GM23338 (cell line): ENCODE data around the gene NRP2. TPM values are rescaled to one million over a fixed set of nuclear protein-coding genes. Genes with fewer than 3 reads are reported as not detected.

Source experiments
- ATAC-seq: fragments of 200-7000 bp; cut with Tn5 transposase; 3 replicates; pipeline ENCODE4 v1.9.1; 2020
- DNase-seq: peaks from one replicate; pipeline ENCODE4 v3.0.0-alpha.2; 2015; ENCODE audit warnings: low spot score
- H2AFZ ChIP-seq: fragments of 200-600 bp; sonication (generic); 2 replicates; pipeline ENCODE4 v1.8.0; 2016; ENCODE audit warnings: antibody characterized with exemption, mild to moderate bottlenecking, moderate library complexity
- H3F3A ChIP-seq: fragments of 200-600 bp; sonication (generic); replicated peaks from 2 replicates; pipeline ENCODE4 v1.8.0; 2017; ENCODE audit warnings: antibody characterized with exemption, mixed run types, low read depth
- H3K27ac ChIP-seq: fragments of 200-600 bp; sonication (generic); 2 replicates; pipeline ENCODE4 v1.6.1; 2016; ENCODE audit warnings: low read depth
- H3K27me3 ChIP-seq: fragments of 200-600 bp; sonication (generic); 2 replicates; pipeline ENCODE4 v1.8.0; 2016; ENCODE audit warnings: mild to moderate bottlenecking, mixed run types, moderate library complexity; ENCODE audit not compliant: insufficient read depth
- H3K36me3 ChIP-seq: fragments of 200-600 bp; sonication (generic); 2 replicates; pipeline ENCODE4 v1.8.0; 2016; ENCODE audit warnings: mild to moderate bottlenecking; ENCODE audit not compliant: insufficient read depth
- H3K4me1 ChIP-seq: fragments of 200-600 bp; sonication (generic); 2 replicates; pipeline ENCODE4 v1.8.0; 2016; ENCODE audit warnings: mild to moderate bottlenecking, moderate library complexity; ENCODE audit not compliant: insufficient read depth
- H3K4me2 ChIP-seq: fragments of 200-600 bp; sonication (generic); 2 replicates; pipeline ENCODE4 v1.7.1; 2017; ENCODE audit warnings: mixed run types
- H3K4me3 ChIP-seq: fragments of 200-600 bp; sonication (generic); 2 replicates; pipeline ENCODE4 v1.6.1; 2016; ENCODE audit warnings: mixed run types
- H3K79me2 ChIP-seq: fragments of 200-600 bp; sonication (generic); replicated peaks from 2 replicates; pipeline ENCODE4 v1.8.0; 2017; ENCODE audit warnings: mild to moderate bottlenecking; ENCODE audit not compliant: insufficient read depth
- H3K9me2 ChIP-seq: fragments of 200-600 bp; sonication (generic); 2 replicates; pipeline ENCODE4 v1.8.0; 2017; ENCODE audit not compliant: insufficient read depth
- H4K20me1 ChIP-seq: fragments of 200-600 bp; sonication (generic); replicated peaks from 2 replicates; pipeline ENCODE4 v1.8.0; 2017; ENCODE audit warnings: mild to moderate bottlenecking; ENCODE audit not compliant: insufficient read depth
- H3K27ac Mint-ChIP-seq: 2 replicates; pipeline ENCODE4 v1.8.0; 2020; ENCODE audit warnings: inconsistent platforms, mild to moderate bottlenecking, moderate library complexity, mixed read lengths
- H3K27me3 Mint-ChIP-seq: 3 replicates; pipeline ENCODE4 v1.8.0; 2022; ENCODE audit warnings: low read depth, mild to moderate bottlenecking, moderate library complexity, mixed read lengths, inconsistent platforms; ENCODE audit not compliant: insufficient read depth, poor library complexity
- H3K36me3 Mint-ChIP-seq: 3 replicates; pipeline ENCODE4 v1.8.0; 2021; ENCODE audit warnings: low read depth, mild to moderate bottlenecking, inconsistent platforms, moderate library complexity, mixed read lengths
- H3K4me1 Mint-ChIP-seq: 3 replicates; pipeline ENCODE4 v1.8.0; 2020; ENCODE audit warnings: mild to moderate bottlenecking, inconsistent platforms, mixed read lengths
- H3K4me3 Mint-ChIP-seq: 3 replicates; pipeline ENCODE4 v1.8.0; 2021; ENCODE audit warnings: moderate library complexity, mild to moderate bottlenecking, inconsistent platforms, mixed read lengths
- H3K9me3 Mint-ChIP-seq: 3 replicates; pipeline ENCODE4 v1.8.0; 2020; ENCODE audit warnings: moderate library complexity, mild to moderate bottlenecking, inconsistent platforms, mixed read lengths
- CREB1 ChIP-seq: fragments of 250-450 bp; sonication (Bioruptor Pico); IDR thresholded peaks from 2 replicates; pipeline ENCODE4 v1.5.0; 2020; ENCODE audit warnings: low read depth, mild to moderate bottlenecking, moderate library complexity
- EZH2phosphoT487 ChIP-seq: fragments of 200-600 bp; sonication (generic); IDR thresholded peaks from one replicate; pipeline ENCODE4 v1.8.1; 2018; ENCODE audit warnings: antibody characterized with exemption; ENCODE audit not compliant: unreplicated experiment
- NANOG ChIP-seq: IDR thresholded peaks from 2 replicates; pipeline ENCODE4 v1.6.1; 2016; ENCODE audit warnings: antibody characterized with exemption, borderline replicate concordance
- STAT1 ChIP-seq: IDR thresholded peaks from one replicate; pipeline ENCODE4 v1.6.1; 2016; ENCODE audit warnings: antibody characterized with exemption; ENCODE audit not compliant: unreplicated experiment
- ZNF114 ChIP-seq: fragments of 250-450 bp; sonication (Bioruptor Pico); IDR thresholded peaks from 2 replicates; pipeline ENCODE4 v1.5.0; 2020; ENCODE audit warnings: mild to moderate bottlenecking, moderate library complexity
- ZNF331 ChIP-seq: fragments of 250-450 bp; sonication (Bioruptor Pico); IDR thresholded peaks from 2 replicates; pipeline ENCODE4 v1.5.0; 2020; ENCODE audit warnings: low read depth, mild to moderate bottlenecking, moderate library complexity
- polyA plus RNA-seq: library from polyadenylated mRNA; unstranded; fragments of >200 nt; fragmentation: Nextera tagmentation; extraction: Ambion mirVana; gene quantifications from 2 replicates; pipeline ENCODE4 v1.2.1, GENCODE V29; 2016
- total RNA-seq: library from RNA; depleted of rRNA; stranded (reverse); fragments of >200 nt; shearing (Covaris generic); gene quantifications from 2 replicates; pipeline ENCODE4 v1.2.3, GENCODE V29; 2014
- TF ChIP-seq, protein P1 (sequence below): IDR thresholded peaks from one replicate; pipeline ENCODE4 v1.6.1; 2018; ENCODE audit warnings: antibody characterized with exemption; ENCODE audit not compliant: unreplicated experiment
- TF ChIP-seq, protein P2 (sequence below): fragments of 250-450 bp; sonication (Bioruptor Pico); IDR thresholded peaks from 2 replicates; pipeline ENCODE4 v1.5.0; 2020; ENCODE audit warnings: mild to moderate bottlenecking, moderate library complexity

Gene NRP2
- total and polyA plus RNA-seq, 2 experiments from 2014 or later, result 18.4 to 22.0 TPM

DNA sequence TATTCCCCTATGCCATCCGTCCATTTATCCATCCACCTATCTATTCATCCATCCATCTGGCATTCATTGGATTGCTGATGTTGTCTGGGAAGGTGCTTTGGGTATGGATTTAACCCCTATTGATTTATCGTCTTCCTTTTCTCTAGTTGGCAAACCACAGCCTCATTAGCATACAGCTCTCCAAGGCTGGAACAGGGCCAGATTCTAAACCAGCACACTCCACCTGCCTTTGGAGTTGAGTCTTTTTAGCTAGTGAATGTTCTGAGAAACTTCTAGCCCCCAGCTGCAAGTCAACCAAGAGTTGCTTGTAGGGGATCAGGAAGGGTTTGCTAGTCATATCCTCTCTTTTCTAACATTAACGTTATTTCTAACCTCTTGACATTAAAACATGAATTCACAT, 90.7 kb downstream of the NRP2 start:
- Histone ChIP-seq H3K27me3 (no peaks in the 10 kb centered on the region), H3K9me2 (no peaks in the 10 kb centered on the region; the same call in 1 of the 2 replicates), H2AFZ (no peak overlapping the region), H3K4me1 (no peaks in the 10 kb centered on the region; the same call in 1 of the 2 replicates), H3F3A (no peaks in the 10 kb centered on the region), H3K27ac (no peak overlapping the region), H3K4me3 (no peak overlapping the region), H3K4me2 (no peak overlapping the region), H3K36me3 (0 out of 2 replicates have a peak, but pooled peaks cover 4% of the 10 kb centered on the region), H3K79me2 (no peaks in the 10 kb centered on the region), H4K20me1 (no peaks in the 10 kb centered on the region)
- H3K4me3 Mint-ChIP-seq, result no peak overlapping the region
- H3K27me3 Mint-ChIP-seq, result peaks cover 13% of the 10 kb centered on the region
- peaks cover 3% of the 10 kb centered on the region for H3K4me1 Mint-ChIP-seq
- H3K9me3 Mint-ChIP-seq, result no peaks in the 10 kb centered on the region
- TF ChIP-seq NANOG (no peak), EZH2phosphoT487 (no peak), STAT1 (no peak), CREB1 (CRISPR knock-in tag) (no peak), ZNF331 (CRISPR knock-in tag) (no peak)
- TF ChIP-seq, protein P1, sequence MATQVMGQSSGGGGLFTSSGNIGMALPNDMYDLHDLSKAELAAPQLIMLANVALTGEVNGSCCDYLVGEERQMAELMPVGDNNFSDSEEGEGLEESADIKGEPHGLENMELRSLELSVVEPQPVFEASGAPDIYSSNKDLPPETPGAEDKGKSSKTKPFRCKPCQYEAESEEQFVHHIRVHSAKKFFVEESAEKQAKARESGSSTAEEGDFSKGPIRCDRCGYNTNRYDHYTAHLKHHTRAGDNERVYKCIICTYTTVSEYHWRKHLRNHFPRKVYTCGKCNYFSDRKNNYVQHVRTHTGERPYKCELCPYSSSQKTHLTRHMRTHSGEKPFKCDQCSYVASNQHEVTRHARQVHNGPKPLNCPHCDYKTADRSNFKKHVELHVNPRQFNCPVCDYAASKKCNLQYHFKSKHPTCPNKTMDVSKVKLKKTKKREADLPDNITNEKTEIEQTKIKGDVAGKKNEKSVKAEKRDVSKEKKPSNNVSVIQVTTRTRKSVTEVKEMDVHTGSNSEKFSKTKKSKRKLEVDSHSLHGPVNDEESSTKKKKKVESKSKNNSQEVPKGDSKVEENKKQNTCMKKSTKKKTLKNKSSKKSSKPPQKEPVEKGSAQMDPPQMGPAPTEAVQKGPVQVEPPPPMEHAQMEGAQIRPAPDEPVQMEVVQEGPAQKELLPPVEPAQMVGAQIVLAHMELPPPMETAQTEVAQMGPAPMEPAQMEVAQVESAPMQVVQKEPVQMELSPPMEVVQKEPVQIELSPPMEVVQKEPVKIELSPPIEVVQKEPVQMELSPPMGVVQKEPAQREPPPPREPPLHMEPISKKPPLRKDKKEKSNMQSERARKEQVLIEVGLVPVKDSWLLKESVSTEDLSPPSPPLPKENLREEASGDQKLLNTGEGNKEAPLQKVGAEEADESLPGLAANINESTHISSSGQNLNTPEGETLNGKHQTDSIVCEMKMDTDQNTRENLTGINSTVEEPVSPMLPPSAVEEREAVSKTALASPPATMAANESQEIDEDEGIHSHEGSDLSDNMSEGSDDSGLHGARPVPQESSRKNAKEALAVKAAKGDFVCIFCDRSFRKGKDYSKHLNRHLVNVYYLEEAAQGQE, result no peak
- no peak overlapping the region for H3K27ac Mint-ChIP-seq
- peaks cover 2% of the 10 kb centered on the region; the same call in 2 of the 3 replicates for H3K36me3 Mint-ChIP-seq
- ATAC-seq (no peak), DNase-seq (no peak)

GRCh38 chr2:205773989-205774388, 91.7 kb downstream of the NRP2 start:
- Mint-ChIP-seq H3K27me3 (peaks cover 13% of the 10 kb centered on the region), H3K36me3 (peaks cover 2% of the 10 kb centered on the region; the same call in 2 of the 3 replicates), H3K4me3 (no peak overlapping the region), H3K9me3 (no peaks in the 10 kb centered on the region), H3K27ac (no peak overlapping the region; the same call in 1 of the 2 replicates), H3K4me1 (peaks cover 3% of the 10 kb centered on the region)
- no peak overlapping the region for H2AFZ ChIP-seq
- H3K4me1 ChIP-seq, result no peaks in the 10 kb centered on the region; the same call in 1 of the 2 replicates
- H3K27ac ChIP-seq, result no peak overlapping the region
- ATAC-seq (no peak), DNase-seq (no peak)
- H3K4me3 ChIP-seq, result no peak overlapping the region
- no peak overlapping the region for H3K4me2 ChIP-seq
- H3K9me2 ChIP-seq, result no peaks in the 10 kb centered on the region; the same call in 1 of the 2 replicates
- no peaks in the 10 kb centered on the region for H4K20me1 ChIP-seq
- H3K79me2 ChIP-seq, result no peaks in the 10 kb centered on the region
- no peaks in the 10 kb centered on the region for H3F3A ChIP-seq
- H3K27me3 ChIP-seq, result no peaks in the 10 kb centered on the region
- H3K36me3 ChIP-seq, result 0 out of 2 replicates have a peak, but pooled peaks cover 4% of the 10 kb centered on the region
- TF ChIP-seq, protein P2, sequence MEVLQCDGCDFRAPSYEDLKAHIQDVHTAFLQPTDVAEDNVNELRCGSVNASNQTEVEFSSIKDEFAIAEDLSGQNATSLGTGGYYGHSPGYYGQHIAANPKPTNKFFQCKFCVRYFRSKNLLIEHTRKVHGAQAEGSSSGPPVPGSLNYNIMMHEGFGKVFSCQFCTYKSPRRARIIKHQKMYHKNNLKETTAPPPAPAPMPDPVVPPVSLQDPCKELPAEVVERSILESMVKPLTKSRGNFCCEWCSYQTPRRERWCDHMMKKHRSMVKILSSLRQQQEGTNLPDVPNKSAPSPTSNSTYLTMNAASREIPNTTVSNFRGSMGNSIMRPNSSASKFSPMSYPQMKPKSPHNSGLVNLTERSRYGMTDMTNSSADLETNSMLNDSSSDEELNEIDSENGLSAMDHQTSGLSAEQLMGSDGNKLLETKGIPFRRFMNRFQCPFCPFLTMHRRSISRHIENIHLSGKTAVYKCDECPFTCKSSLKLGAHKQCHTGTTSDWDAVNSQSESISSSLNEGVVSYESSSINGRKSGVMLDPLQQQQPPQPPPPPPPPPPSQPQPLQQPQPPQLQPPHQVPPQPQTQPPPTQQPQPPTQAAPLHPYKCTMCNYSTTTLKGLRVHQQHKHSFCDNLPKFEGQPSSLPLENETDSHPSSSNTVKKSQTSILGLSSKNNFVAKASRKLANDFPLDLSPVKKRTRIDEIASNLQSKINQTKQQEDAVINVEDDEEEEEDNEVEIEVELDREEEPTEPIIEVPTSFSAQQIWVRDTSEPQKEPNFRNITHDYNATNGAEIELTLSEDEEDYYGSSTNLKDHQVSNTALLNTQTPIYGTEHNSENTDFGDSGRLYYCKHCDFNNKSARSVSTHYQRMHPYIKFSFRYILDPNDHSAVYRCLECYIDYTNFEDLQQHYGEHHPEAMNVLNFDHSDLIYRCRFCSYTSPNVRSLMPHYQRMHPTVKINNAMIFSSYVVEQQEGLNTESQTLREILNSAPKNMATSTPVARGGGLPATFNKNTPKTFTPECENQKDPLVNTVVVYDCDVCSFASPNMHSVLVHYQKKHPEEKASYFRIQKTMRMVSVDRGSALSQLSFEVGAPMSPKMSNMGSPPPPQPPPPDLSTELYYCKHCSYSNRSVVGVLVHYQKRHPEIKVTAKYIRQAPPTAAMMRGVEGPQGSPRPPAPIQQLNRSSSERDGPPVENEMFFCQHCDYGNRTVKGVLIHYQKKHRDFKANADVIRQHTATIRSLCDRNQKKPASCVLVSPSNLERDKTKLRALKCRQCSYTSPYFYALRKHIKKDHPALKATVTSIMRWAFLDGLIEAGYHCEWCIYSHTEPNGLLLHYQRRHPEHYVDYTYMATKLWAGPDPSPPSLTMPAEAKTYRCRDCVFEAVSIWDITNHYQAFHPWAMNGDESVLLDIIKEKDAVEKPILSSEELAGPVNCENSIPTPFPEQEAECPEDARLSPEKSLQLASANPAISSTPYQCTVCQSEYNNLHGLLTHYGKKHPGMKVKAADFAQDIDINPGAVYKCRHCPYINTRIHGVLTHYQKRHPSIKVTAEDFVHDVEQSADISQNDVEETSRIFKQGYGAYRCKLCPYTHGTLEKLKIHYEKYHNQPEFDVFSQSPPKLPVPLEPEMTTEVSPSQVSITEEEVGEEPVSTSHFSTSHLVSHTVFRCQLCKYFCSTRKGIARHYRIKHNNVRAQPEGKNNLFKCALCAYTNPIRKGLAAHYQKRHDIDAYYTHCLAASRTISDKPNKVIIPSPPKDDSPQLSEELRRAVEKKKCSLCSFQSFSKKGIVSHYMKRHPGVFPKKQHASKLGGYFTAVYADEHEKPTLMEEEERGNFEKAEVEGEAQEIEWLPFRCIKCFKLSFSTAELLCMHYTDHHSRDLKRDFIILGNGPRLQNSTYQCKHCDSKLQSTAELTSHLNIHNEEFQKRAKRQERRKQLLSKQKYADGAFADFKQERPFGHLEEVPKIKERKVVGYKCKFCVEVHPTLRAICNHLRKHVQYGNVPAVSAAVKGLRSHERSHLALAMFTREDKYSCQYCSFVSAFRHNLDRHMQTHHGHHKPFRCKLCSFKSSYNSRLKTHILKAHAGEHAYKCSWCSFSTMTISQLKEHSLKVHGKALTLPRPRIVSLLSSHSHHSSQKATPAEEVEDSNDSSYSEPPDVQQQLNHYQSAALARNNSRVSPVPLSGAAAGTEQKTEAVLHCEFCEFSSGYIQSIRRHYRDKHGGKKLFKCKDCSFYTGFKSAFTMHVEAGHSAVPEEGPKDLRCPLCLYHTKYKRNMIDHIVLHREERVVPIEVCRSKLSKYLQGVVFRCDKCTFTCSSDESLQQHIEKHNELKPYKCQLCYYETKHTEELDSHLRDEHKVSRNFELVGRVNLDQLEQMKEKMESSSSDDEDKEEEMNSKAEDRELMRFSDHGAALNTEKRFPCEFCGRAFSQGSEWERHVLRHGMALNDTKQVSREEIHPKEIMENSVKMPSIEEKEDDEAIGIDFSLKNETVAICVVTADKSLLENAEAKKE (CRISPR knock-in tag), result no peak
- TF ChIP-seq ZNF114 (no peak), STAT1 (no peak)
- TF ChIP-seq, protein P1, result no peak
